Measurements from ENCODE around the gene ARID5A. TPM values are rescaled to one million over a fixed set of nuclear protein-coding genes. Genes with fewer than 3 reads are reported as not detected.

Gene ARID5A
- total and polyA plus RNA-seq, 10 of the 15 experiments (the other 5 are each of a cell fraction or from before 2014, with no cell fraction given) = 0.76 to 87.1 (median 37.6) TPM

- 87% methylated on average over 4 of the region's 4 CpGs for WGBS (ENCODE audit: insufficient coverage, insufficient replicate concordance, low lambda C conversion rate, missing lambda C conversion rate)
- Histone ChIP-seq H3K9ac (ENCODE audit: control insufficient read depth, insufficient read depth, low read length) (no peak overlapping the region), H3K27ac (ENCODE audit: control insufficient read depth, insufficient read depth) (no peak overlapping the region), H3K4me1 (ENCODE audit: control insufficient read depth, insufficient read depth, low read length) (no peaks in the 10 kb centered on the region), H3K4me3 (no peak overlapping the region), H2AFZ (ENCODE audit: control insufficient read depth, low read depth, low read length) (no peak overlapping the region), H3K27me3 (replicated peaks in 1 of 2; ENCODE audit: control insufficient read depth in 2 of 2, insufficient read depth in 2 of 2, low read length in 1 of 2) (no peaks in the 10 kb centered on the region), H4K20me1 (ENCODE audit: control insufficient read depth, insufficient read depth) (no peaks in the 10 kb centered on the region), H3K36me3 (ENCODE audit: control insufficient read depth in 2 of 2, insufficient read depth in 2 of 2, low read length in 1 of 2) (no peaks in the 10 kb centered on the region), H3K4me2 (ENCODE audit: control insufficient read depth, insufficient read depth) (no peak overlapping the region), H3K9me3 (replicated peaks; ENCODE audit: control insufficient read depth, insufficient read depth, low read length) (no peaks in the 10 kb centered on the region), H3K79me2 (ENCODE audit: control insufficient read depth, insufficient read depth, low read length) (no peaks in the 10 kb centered on the region)
- ChIA-PET RAD21 (ENCODE audit: unreplicated experiment) (no interaction called here), POLR2A (no interaction called here), SMC1A (ENCODE audit: uncharacterized antibody, unreplicated experiment) (interaction anchor here (1.3 to 1.6 kb wide), 2 partner anchors 10 to 11 kb away, joined by 3 to 4 read pairs; no protein-coding TSS in a partner anchor), CTCF (no interaction called here)
- TF ChIP-seq ZNF622 (IDR thresholded peaks at IDR 0.05) = no peak
- TF ChIP-seq EZH2 (IDR thresholded peaks at IDR 0.05; ENCODE audit: borderline replicate concordance, control insufficient read depth, low read depth, low read length) = no peak
- TF ChIP-seq RB1 (IDR thresholded peaks at IDR 0.05; ENCODE audit: borderline replicate concordance) = no peak
- no peak for TF ChIP-seq IRF5 (IDR thresholded peaks at IDR 0.05; ENCODE audit: borderline replicate concordance)
- TF ChIP-seq BHLHE40 (IDR thresholded peaks at IDR 0.05; ENCODE audit: borderline replicate concordance in 1 of 2, low read depth in 2 of 2, low read length in 1 of 2) = no peak
- no peak for TF ChIP-seq MYB (IDR thresholded peaks at IDR 0.05; ENCODE audit: borderline replicate concordance, low read depth, low read length)
- no peak for TF ChIP-seq NRF1 (conservative IDR thresholded peaks at IDR 0.05; ENCODE audit: low read depth, low read length)
- no peak for TF ChIP-seq HCFC1 (IDR thresholded peaks at IDR 0.05; ENCODE audit: low read length)
- no peak for TF ChIP-seq TARDBP (IDR thresholded peaks at IDR 0.05; ENCODE audit: borderline replicate concordance)
- TF ChIP-seq SMC3 (IDR thresholded peaks at IDR 0.05; ENCODE audit: borderline replicate concordance, low read length) = no peak
- TF ChIP-seq SREBF2 (IDR thresholded peaks at IDR 0.05; ENCODE audit: low read length) = no peak
- no peak for TF ChIP-seq SIX5 (IDR thresholded peaks at IDR 0.05; ENCODE audit: low read depth, low read length, severe bottlenecking)
- no peak for TF ChIP-seq ZNF217 (IDR thresholded peaks at IDR 0.05)
- TF ChIP-seq BCLAF1 (IDR thresholded peaks at IDR 0.05) = no peak
- no peak for TF ChIP-seq RUNX3 (IDR thresholded peaks at IDR 0.05; ENCODE audit: low read length)
- TF ChIP-seq ZBED1 (IDR thresholded peaks at IDR 0.05; ENCODE audit: borderline replicate concordance) = no peak
- DNase-seq (ENCODE audit: low read depth, low spot score) = no peak
- in situ Hi-C loops (cut with MboI) = no loop called here
- ATAC-seq = no peak
- no TSS peak for BruUV-seq (replicated peaks)
- intact Hi-C loops (cut with micrococcal nuclease; ENCODE audit: unreplicated experiment) = no loop called here
- no peak for FAIRE-seq
Observed at GRCh38 chr2:96584017-96584416, 47.5 kb downstream of the ARID5A start.

Data from GM12878 (cell line).